Ishikawa (cell line): ENCODE results near the gene PIP4K2A.

Experiments
- CEBPB ChIP-seq: IDR thresholded peaks from 2 replicates; pipeline ENCODE4 v1.6.1; 2012
- CREB1 ChIP-seq: IDR thresholded peaks from 2 replicates; pipeline ENCODE4 v1.6.1; 2012; ENCODE audit warnings: low read depth
- EGR1 ChIP-seq: IDR thresholded peaks from 2 replicates; pipeline ENCODE4 v1.6.1; 2012
- EP300 ChIP-seq: IDR thresholded peaks from 2 replicates; pipeline ENCODE4 v1.6.1; 2012; ENCODE audit warnings: borderline replicate concordance
- FOXM1 ChIP-seq: IDR thresholded peaks from 2 replicates; pipeline ENCODE4 v1.6.1; 2012; ENCODE audit warnings: low read depth, borderline replicate concordance
- NFIC ChIP-seq: IDR thresholded peaks from 2 replicates; pipeline ENCODE4 v1.6.1; 2012
- RAD21 ChIP-seq: IDR thresholded peaks from 2 replicates; pipeline ENCODE4 v1.6.1; 2012; ENCODE audit warnings: low read depth
- TAF1 ChIP-seq: IDR thresholded peaks from 2 replicates; pipeline ENCODE4 v1.6.1; 2012; ENCODE audit warnings: low read depth, mild to moderate bottlenecking
- TCF12 ChIP-seq: IDR thresholded peaks from 2 replicates; pipeline ENCODE4 v1.6.1; 2012; ENCODE audit warnings: low read depth
- TEAD4 ChIP-seq: IDR thresholded peaks from 2 replicates; pipeline ENCODE4 v1.6.1; 2012
- YY1 ChIP-seq: IDR thresholded peaks from 2 replicates; pipeline ENCODE4 v1.6.1; 2012; ENCODE audit warnings: low read depth
- ZBTB7A ChIP-seq: IDR thresholded peaks from 2 replicates; pipeline ENCODE4 v1.6.1; 2012; ENCODE audit warnings: low read depth
- TF ChIP-seq, protein P1 (sequence below): IDR thresholded peaks from 2 replicates; pipeline ENCODE4 v1.6.1; 2012; ENCODE audit warnings: low read depth, mild to moderate bottlenecking
- TF ChIP-seq, protein P2 (sequence below): IDR thresholded peaks from 2 replicates; pipeline ENCODE4 v1.6.1; 2012
- TF ChIP-seq, protein P3 (sequence below): IDR thresholded peaks from 2 replicates; pipeline ENCODE4 v1.6.1; 2012

The PIP4K2A gene

DNA sequence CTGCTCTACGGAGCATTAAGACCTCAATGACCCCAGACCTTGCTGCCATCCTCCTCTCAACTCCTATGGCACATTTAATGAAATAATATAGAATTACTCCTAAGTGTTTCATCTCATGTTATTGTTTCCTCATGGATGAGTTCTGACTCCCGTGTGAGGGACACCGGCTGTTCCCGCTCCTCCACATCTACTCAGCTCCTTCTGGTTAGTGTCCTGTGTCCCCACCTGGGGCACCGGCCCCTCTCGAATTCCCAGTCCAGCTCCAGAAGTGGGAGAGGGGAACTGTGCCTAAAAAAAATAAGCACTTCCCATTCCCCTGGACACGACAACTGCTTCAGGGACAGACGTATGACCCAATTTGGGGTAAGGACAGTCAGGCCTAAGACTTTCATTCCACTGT is 58.3 kb downstream of the PIP4K2A start:
- TF ChIP-seq NFIC, result no peak
- no peak for TF ChIP-seq EP300
- no peak for TF ChIP-seq CEBPB
- TF ChIP-seq CREB1, result no peak
- TF ChIP-seq, protein P1, sequence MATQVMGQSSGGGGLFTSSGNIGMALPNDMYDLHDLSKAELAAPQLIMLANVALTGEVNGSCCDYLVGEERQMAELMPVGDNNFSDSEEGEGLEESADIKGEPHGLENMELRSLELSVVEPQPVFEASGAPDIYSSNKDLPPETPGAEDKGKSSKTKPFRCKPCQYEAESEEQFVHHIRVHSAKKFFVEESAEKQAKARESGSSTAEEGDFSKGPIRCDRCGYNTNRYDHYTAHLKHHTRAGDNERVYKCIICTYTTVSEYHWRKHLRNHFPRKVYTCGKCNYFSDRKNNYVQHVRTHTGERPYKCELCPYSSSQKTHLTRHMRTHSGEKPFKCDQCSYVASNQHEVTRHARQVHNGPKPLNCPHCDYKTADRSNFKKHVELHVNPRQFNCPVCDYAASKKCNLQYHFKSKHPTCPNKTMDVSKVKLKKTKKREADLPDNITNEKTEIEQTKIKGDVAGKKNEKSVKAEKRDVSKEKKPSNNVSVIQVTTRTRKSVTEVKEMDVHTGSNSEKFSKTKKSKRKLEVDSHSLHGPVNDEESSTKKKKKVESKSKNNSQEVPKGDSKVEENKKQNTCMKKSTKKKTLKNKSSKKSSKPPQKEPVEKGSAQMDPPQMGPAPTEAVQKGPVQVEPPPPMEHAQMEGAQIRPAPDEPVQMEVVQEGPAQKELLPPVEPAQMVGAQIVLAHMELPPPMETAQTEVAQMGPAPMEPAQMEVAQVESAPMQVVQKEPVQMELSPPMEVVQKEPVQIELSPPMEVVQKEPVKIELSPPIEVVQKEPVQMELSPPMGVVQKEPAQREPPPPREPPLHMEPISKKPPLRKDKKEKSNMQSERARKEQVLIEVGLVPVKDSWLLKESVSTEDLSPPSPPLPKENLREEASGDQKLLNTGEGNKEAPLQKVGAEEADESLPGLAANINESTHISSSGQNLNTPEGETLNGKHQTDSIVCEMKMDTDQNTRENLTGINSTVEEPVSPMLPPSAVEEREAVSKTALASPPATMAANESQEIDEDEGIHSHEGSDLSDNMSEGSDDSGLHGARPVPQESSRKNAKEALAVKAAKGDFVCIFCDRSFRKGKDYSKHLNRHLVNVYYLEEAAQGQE, result no peak
- no peak for TF ChIP-seq TAF1
- no peak for TF ChIP-seq ZBTB7A
- TF ChIP-seq EGR1, result no peak
- TF ChIP-seq, protein P2, sequence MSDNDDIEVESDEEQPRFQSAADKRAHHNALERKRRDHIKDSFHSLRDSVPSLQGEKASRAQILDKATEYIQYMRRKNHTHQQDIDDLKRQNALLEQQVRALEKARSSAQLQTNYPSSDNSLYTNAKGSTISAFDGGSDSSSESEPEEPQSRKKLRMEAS, result no peak
- TF ChIP-seq TCF12, result no peak

DNA sequence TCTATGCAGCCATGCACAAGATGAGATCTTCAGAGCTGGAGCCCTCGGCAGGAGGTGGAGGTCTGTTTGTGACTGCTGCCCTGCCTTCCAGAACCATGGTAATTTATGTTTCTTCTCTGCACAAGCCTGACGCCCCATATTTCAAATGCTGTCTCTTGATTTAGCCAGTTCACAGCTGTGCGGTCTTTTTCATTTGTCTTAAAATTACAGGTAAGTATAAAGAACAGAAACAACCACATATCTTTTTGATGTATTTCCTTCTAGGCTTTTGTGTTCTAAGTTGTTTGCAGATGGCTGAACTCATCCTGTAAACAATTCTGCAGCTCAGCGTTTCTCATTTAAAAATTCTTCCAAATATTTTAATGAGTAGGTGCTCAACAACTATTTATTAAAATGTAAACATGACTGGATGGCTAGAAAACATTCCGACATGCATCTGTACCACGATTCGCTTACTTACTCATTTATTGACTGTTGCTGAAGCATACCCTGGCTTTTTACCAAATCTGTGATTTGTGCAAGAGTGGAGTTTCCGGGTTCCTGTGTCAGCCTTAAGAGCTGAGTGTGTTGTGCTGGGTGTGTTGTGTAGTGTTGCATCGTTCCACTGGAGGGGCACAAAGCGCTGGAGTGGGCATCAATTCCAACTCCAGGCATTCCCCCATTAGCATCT is 58.9 kb downstream of the PIP4K2A start:
- TF ChIP-seq ZBTB7A (no peak), CREB1 (no peak), TAF1 (no peak), EGR1 (no peak), NFIC (no peak), TCF12 (no peak), TEAD4 (no peak), CEBPB (no peak), FOXM1 (no peak), RAD21 (no peak), YY1 (no peak)
- TF ChIP-seq, protein P1, result no peak
- TF ChIP-seq, protein P3, sequence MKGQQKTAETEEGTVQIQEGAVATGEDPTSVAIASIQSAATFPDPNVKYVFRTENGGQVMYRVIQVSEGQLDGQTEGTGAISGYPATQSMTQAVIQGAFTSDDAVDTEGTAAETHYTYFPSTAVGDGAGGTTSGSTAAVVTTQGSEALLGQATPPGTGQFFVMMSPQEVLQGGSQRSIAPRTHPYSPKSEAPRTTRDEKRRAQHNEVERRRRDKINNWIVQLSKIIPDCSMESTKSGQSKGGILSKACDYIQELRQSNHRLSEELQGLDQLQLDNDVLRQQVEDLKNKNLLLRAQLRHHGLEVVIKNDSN, result no peak
- TF ChIP-seq, protein P2, result no peak

DNA sequence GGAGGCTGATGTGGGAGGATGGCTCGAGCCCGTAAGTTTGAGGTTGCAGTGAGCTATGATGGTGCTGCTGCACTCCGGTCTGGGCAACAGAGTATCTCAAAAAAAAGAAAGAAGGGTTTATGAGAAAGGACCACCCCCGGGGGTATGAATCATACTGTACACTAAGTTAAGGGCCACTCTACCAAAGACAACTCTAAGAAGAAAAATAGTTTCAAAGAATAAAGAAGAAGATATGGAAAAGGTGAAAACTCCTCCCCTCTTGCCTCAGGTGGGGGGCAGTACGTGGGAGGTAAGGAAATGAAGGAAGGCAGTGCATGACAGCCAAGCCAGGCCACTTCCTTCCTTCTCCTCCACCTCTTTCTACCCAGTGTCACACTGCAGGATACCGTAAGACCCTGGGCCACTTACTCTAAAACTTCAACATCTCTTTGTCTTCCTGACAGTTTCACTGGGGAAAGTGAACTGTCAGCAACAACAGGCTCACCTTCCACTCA is 61.3 kb downstream of the PIP4K2A start:
- no peak for TF ChIP-seq YY1
- TF ChIP-seq NFIC, result no peak
- no peak for TF ChIP-seq EP300
- TF ChIP-seq, protein P1, result no peak
- TF ChIP-seq, protein P2, result no peak
- no peak for TF ChIP-seq RAD21
- no peak for TF ChIP-seq TAF1
- no peak for TF ChIP-seq ZBTB7A
- TF ChIP-seq EGR1, result no peak
- TF ChIP-seq CEBPB, result no peak
- no peak for TF ChIP-seq TEAD4
- TF ChIP-seq FOXM1, result no peak
- TF ChIP-seq CREB1, result no peak
- no peak for TF ChIP-seq TCF12
- TF ChIP-seq, protein P3, result no peak
